ENCODE measurements around the gene DDX17. TPM values are rescaled to one million over a fixed set of nuclear protein-coding genes. Genes with fewer than 3 reads are reported as not detected.

DDX17 gene
- total and polyA plus RNA-seq, 4 donors: 141 to 1,771 (median 262) TPM

DNA sequence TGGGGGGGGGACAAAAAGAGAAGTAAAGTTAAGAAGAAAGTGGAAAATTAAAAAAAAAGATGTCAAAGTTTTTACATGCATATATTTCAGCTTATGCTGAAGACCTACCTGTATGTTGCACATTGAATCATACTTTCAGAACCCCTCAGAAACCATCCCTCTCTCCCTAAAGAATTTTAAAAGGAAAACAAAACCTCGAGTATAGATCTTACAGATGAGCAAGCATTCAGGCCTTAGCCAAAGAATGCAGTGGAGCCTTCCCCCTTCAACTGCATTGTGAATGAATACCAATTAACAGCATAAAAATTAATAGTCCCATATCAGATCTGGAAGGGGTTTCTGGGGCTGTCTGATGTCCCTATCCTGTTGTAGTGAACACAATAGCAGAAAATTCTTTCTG lies 21.9 kb downstream of the DDX17 start:
- 74 to 82% methylated on average over 1 of the region's 1 CpG for WGBS, 2 donors
- ATAC-seq (ENCODE audit: insufficient read depth, low FRiP score): no peak

DNA sequence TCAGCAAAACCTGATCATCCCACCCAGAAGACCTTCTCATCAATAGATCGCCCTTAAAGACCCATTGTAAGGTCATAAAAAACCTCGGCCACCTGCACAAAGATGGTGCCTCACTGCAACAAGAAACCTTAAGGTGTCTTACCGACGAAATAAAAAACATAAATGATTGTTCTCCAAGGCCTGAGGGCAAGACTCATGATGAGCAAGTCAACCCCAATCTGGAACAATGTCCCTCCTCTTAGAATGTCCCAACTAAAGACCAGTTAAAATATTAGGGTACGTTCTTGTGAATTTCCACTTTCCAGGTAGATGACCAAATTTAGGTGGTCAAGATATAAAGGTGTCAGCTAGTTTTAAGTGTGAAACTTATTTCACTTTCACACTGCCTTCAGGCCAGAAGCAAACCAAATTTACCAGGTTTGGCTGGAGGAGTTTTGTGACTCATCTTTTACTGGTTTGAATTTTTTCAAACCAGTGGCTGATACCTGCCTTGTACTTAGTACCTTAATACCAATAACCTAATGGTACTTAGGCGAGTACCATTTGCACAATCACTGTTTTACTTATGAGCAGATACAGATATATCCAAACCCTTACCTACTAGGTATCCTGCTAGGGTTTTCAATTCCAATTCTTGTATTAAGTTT lies 23.3 kb downstream of the DDX17 start:
- H3K9ac ChIP-seq (ENCODE audit: insufficient read depth in 1 of 2, low read length in 2 of 2): no peak overlapping the region
- H3K4me1 ChIP-seq (ENCODE audit: control insufficient read depth in 5 of 5, insufficient read depth in 5 of 5, low read length in 5 of 5): peaks cover 0 to 8% (median 0%) of the 10 kb centered on the region in 5 donors
- H3K4me3 ChIP-seq: no peak overlapping the region
- ATAC-seq (ENCODE audit: insufficient read depth, low FRiP score) (no peak), DNase-seq (no peak)
- peaks cover 36 to 67% (median 60%) of the 10 kb centered on the region in 4 donors for H3K36me3 ChIP-seq (ENCODE audit: control insufficient read depth in 4 of 4, insufficient read depth in 4 of 4, low read length in 4 of 4)
- H3K27ac ChIP-seq (ENCODE audit: low read depth in 1 of 2, low read length in 1 of 2): no peak overlapping the region
- 95 to 98% methylated on average over 6 of the region's 6 CpGs for WGBS, 2 donors
- no peaks in the 10 kb centered on the region for H3K27me3 ChIP-seq (ENCODE audit: control insufficient read depth in 3 of 3, insufficient read depth in 3 of 3, low read length in 2 of 3)
- TF ChIP-seq, protein P1, sequence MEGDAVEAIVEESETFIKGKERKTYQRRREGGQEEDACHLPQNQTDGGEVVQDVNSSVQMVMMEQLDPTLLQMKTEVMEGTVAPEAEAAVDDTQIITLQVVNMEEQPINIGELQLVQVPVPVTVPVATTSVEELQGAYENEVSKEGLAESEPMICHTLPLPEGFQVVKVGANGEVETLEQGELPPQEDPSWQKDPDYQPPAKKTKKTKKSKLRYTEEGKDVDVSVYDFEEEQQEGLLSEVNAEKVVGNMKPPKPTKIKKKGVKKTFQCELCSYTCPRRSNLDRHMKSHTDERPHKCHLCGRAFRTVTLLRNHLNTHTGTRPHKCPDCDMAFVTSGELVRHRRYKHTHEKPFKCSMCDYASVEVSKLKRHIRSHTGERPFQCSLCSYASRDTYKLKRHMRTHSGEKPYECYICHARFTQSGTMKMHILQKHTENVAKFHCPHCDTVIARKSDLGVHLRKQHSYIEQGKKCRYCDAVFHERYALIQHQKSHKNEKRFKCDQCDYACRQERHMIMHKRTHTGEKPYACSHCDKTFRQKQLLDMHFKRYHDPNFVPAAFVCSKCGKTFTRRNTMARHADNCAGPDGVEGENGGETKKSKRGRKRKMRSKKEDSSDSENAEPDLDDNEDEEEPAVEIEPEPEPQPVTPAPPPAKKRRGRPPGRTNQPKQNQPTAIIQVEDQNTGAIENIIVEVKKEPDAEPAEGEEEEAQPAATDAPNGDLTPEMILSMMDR (IDR thresholded peaks at IDR 0.05; ENCODE audit: control extremely low read depth, extremely low read depth): no peak
- H3K9me3 ChIP-seq (ENCODE audit: control insufficient read depth in 4 of 4, insufficient read depth in 3 of 4, low read length in 3 of 4): no peaks in the 10 kb centered on the region

More for the DNA sequence above, 21.9 kb downstream of the DDX17 start:
- H3K9me3 ChIP-seq (ENCODE audit: control insufficient read depth in 4 of 4, insufficient read depth in 3 of 4, low read length in 3 of 4): no peaks in the 10 kb centered on the region
- TF ChIP-seq, protein P1 (IDR thresholded peaks at IDR 0.05; ENCODE audit: control extremely low read depth, extremely low read depth): no peak
- H3K36me3 ChIP-seq (ENCODE audit: control insufficient read depth in 4 of 4, insufficient read depth in 4 of 4, low read length in 4 of 4): peaks cover 41 to 78% (median 67%) of the 10 kb centered on the region in 4 donors
- H3K27me3 ChIP-seq (ENCODE audit: control insufficient read depth in 3 of 3, insufficient read depth in 3 of 3, low read length in 2 of 3): no peaks in the 10 kb centered on the region
- H3K4me1 ChIP-seq (ENCODE audit: control insufficient read depth in 5 of 5, insufficient read depth in 5 of 5, low read length in 5 of 5): peaks cover 0 to 8% (median 0%) of the 10 kb centered on the region in 5 donors
- H3K27ac ChIP-seq (ENCODE audit: low read depth in 1 of 2, low read length in 1 of 2): no peak overlapping the region
- H3K9ac ChIP-seq (ENCODE audit: insufficient read depth in 1 of 2, low read length in 2 of 2): no peak overlapping the region
- no peak overlapping the region for H3K4me3 ChIP-seq
- no peak for DNase-seq

DNA sequence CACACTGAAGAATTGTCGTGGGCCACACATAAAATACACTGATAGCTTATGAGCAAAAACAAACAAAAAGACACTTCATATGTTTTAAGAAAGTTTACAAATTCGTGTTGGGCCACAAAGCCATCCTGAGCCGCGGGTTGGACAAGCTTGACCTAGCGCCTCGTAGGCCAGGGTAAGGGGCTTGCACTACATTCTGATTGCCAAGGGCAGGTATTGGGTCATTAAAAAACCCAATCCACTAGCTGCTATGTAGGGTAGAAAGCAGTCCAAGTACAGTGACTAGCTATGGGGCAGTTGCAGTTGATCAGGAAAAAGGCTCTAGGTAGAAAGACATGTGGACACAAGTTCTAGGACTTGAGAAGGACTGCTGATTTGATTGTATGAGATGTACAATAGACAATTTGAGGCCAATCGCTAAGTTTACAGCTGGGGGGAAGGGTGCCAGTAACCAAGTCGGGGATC lies 24.2 kb downstream of the DDX17 start:
- peaks cover 31 to 60% (median 54%) of the 10 kb centered on the region in 4 donors for H3K36me3 ChIP-seq (ENCODE audit: control insufficient read depth in 4 of 4, insufficient read depth in 4 of 4, low read length in 4 of 4)
- WGBS, 2 donors: 81 to 89% methylated on average over 8 of the region's 8 CpGs
- no peaks in the 10 kb centered on the region for H3K27me3 ChIP-seq (ENCODE audit: control insufficient read depth in 3 of 3, insufficient read depth in 3 of 3, low read length in 2 of 3)
- DNase-seq (no peak), ATAC-seq (ENCODE audit: insufficient read depth, low FRiP score) (no peak)
- no peak overlapping the region for H3K27ac ChIP-seq (ENCODE audit: low read depth in 1 of 2, low read length in 1 of 2)
- H3K4me1 ChIP-seq (ENCODE audit: control insufficient read depth in 5 of 5, insufficient read depth in 5 of 5, low read length in 5 of 5): peaks cover 0 to 8% (median 0%) of the 10 kb centered on the region in 5 donors
- H3K4me3 ChIP-seq: no peak overlapping the region
- no peak overlapping the region for H3K9ac ChIP-seq (ENCODE audit: insufficient read depth in 1 of 2, low read length in 2 of 2)
- TF ChIP-seq, protein P1 (IDR thresholded peaks at IDR 0.05; ENCODE audit: control extremely low read depth, extremely low read depth): no peak
- H3K9me3 ChIP-seq (ENCODE audit: control insufficient read depth in 4 of 4, insufficient read depth in 3 of 4, low read length in 3 of 4): no peaks in the 10 kb centered on the region

All from lung (tissue), 12 donors.